Loucy (cell line): ENCODE data around the gene RNF4.

Experiments
- EZH2phosphoT487 ChIP-seq: fragments of 200-600 bp; IDR thresholded peaks from 2 replicates; pipeline ENCODE4 v1.6.1; 2018; ENCODE audit warnings: antibody characterized with exemption, mild to moderate bottlenecking, moderate library complexity, borderline replicate concordance
- TF ChIP-seq, protein P1 (sequence below): fragments of 200-600 bp; sonication (generic); conservative IDR thresholded peaks from 2 replicates; pipeline ENCODE4 v1.5.1; 2014; ENCODE audit warnings: mild to moderate bottlenecking, antibody characterized with exemption, low read length

DNA sequence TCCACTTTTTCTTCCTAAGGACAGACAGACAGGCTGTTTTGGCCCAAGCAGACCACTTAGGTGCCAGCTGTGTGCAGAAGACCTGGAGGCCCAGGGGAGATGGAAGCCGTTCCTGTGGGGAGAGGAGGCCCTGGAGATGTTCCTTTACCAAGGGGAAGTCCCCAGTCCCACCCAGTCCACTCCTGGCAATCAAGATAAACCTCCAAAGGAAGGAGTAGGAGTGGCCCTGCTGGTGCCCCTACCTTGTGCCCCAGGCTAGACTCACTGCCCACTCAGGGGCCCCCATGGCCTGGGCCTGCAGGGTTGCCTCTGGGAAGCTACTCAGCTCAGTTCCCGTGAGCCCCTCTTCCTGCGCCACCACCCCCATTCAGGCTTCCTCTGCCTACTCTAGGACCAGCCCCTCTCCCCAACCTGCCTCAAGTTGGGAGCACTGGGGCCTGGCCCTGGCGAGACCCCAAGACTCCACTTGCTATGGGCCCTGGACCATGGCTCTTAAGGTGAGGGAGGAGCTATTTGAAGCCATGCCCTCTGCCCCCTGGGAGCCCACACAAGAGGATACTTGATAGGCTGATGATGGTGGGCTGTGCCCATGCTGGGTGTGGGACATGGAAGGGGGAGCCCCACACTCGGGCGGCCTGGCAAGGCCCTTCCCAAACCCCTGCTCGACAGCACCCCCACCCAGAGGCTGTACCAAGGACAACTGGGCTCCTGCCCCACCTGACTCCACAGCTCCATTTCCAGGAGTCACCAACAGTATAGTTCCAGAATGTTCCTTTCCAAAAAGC is 24.8 kb upstream of the RNF4 start:
- TF ChIP-seq, protein P1, sequence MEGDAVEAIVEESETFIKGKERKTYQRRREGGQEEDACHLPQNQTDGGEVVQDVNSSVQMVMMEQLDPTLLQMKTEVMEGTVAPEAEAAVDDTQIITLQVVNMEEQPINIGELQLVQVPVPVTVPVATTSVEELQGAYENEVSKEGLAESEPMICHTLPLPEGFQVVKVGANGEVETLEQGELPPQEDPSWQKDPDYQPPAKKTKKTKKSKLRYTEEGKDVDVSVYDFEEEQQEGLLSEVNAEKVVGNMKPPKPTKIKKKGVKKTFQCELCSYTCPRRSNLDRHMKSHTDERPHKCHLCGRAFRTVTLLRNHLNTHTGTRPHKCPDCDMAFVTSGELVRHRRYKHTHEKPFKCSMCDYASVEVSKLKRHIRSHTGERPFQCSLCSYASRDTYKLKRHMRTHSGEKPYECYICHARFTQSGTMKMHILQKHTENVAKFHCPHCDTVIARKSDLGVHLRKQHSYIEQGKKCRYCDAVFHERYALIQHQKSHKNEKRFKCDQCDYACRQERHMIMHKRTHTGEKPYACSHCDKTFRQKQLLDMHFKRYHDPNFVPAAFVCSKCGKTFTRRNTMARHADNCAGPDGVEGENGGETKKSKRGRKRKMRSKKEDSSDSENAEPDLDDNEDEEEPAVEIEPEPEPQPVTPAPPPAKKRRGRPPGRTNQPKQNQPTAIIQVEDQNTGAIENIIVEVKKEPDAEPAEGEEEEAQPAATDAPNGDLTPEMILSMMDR = no peak
- no peak for TF ChIP-seq EZH2phosphoT487
